ENCODE data around the gene BRS3.

DNA sequence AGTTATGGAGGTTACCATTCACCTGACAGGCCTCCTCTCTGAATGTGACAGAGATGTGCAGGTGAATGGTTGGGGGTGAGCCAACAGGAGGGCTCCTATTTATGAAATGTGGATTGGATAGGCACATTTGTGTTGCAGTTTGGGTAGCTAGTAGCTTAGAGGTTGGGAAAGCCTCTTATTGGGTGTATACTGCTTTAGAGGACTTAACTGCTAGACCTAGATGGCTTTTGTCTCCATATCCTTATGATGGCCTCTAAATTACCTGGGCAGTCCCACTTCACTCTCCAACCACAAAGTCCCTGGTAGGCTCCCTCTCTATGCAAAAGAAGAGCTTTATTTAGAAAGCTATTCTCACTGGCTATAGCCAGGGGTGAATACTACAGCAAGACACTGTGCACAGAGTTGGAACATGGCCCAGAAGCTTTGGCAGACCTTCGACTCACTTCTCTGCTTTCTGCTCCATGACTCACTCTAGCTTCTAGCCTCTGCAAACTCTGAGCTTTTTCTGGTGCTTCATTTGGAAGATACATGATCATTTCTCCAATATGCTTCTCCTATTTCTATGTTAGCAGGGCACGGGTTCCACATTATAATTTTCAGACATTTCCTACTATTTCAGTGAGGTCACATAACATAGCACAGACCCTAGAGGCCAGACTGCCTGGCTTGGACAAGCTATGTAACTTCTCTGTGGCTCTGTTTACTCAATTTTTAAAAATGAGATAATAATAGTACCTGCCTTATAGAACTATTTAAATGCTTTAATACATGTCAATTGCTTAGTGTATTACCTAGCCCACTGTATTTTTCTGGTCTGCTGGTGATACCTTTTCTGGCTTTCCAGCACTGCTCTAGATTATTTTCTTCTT, 38.2 kb downstream of the BRS3 start:
- TF ChIP-seq, protein P1, sequence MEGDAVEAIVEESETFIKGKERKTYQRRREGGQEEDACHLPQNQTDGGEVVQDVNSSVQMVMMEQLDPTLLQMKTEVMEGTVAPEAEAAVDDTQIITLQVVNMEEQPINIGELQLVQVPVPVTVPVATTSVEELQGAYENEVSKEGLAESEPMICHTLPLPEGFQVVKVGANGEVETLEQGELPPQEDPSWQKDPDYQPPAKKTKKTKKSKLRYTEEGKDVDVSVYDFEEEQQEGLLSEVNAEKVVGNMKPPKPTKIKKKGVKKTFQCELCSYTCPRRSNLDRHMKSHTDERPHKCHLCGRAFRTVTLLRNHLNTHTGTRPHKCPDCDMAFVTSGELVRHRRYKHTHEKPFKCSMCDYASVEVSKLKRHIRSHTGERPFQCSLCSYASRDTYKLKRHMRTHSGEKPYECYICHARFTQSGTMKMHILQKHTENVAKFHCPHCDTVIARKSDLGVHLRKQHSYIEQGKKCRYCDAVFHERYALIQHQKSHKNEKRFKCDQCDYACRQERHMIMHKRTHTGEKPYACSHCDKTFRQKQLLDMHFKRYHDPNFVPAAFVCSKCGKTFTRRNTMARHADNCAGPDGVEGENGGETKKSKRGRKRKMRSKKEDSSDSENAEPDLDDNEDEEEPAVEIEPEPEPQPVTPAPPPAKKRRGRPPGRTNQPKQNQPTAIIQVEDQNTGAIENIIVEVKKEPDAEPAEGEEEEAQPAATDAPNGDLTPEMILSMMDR (IDR thresholded peaks at IDR 0.05; ENCODE audit: poor library complexity, severe bottlenecking) = no peak
- no peak for TF ChIP-seq POLR2AphosphoS5 (IDR thresholded peaks at IDR 0.05)
- TF ChIP-seq, protein P2, sequence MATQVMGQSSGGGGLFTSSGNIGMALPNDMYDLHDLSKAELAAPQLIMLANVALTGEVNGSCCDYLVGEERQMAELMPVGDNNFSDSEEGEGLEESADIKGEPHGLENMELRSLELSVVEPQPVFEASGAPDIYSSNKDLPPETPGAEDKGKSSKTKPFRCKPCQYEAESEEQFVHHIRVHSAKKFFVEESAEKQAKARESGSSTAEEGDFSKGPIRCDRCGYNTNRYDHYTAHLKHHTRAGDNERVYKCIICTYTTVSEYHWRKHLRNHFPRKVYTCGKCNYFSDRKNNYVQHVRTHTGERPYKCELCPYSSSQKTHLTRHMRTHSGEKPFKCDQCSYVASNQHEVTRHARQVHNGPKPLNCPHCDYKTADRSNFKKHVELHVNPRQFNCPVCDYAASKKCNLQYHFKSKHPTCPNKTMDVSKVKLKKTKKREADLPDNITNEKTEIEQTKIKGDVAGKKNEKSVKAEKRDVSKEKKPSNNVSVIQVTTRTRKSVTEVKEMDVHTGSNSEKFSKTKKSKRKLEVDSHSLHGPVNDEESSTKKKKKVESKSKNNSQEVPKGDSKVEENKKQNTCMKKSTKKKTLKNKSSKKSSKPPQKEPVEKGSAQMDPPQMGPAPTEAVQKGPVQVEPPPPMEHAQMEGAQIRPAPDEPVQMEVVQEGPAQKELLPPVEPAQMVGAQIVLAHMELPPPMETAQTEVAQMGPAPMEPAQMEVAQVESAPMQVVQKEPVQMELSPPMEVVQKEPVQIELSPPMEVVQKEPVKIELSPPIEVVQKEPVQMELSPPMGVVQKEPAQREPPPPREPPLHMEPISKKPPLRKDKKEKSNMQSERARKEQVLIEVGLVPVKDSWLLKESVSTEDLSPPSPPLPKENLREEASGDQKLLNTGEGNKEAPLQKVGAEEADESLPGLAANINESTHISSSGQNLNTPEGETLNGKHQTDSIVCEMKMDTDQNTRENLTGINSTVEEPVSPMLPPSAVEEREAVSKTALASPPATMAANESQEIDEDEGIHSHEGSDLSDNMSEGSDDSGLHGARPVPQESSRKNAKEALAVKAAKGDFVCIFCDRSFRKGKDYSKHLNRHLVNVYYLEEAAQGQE (IDR thresholded peaks at IDR 0.05; ENCODE audit: borderline replicate concordance) = no peak
- no peak for TF ChIP-seq EZH2 (IDR thresholded peaks at IDR 0.05; ENCODE audit: borderline replicate concordance, insufficient read depth, low read length, poor library complexity, severe bottlenecking)
- TF ChIP-seq SMC3 (conservative IDR thresholded peaks at IDR 0.05; ENCODE audit: poor library complexity) = no peak
- TF ChIP-seq MXI1 (conservative IDR thresholded peaks at IDR 0.05; ENCODE audit: poor library complexity, severe bottlenecking) = no peak
- no peak for TF ChIP-seq TAF1 (IDR thresholded peaks at IDR 0.05; ENCODE audit: low read depth)

Data from neural cell (in vitro differentiated cells).